DND-41 (cell line): ENCODE measurements around the gene SLC4A5.
"Not testable (repeated sequence)": the region's sequence is repeated elsewhere in the genome, so short reads cannot be mapped to it uniquely, and the experiment has no call there.

Source experiments
- ATAC-seq: fragments of 200-7000 bp; cut with Tn5 transposase; 3 replicates; pipeline ENCODE4 v1.9.1; 2021; ENCODE audit warnings: low read depth; ENCODE audit not compliant: insufficient read depth
- DNase-seq: peaks from one replicate; pipeline ENCODE4 v3.0.0-alpha.2; 2020
- H2AFZ ChIP-seq: 2 replicates; pipeline ENCODE4 v1.6.0; 2012; ENCODE audit warnings: low read depth, low read length
- H3K27ac ChIP-seq: 2 replicates; pipeline ENCODE4 v1.5.1; 2012; ENCODE audit warnings: low read length, inconsistent platforms
- H3K27me3 ChIP-seq: fragments of 200-600 bp; sonication (generic); 2 replicates; pipeline ENCODE4 v1.6.0; 2012; ENCODE audit warnings: low read length, mild to moderate bottlenecking, inconsistent platforms; ENCODE audit not compliant: insufficient read depth, poor library complexity
- H3K36me3 ChIP-seq: 2 replicates; pipeline ENCODE4 v1.5.1; 2012; ENCODE audit warnings: low read length, inconsistent platforms; ENCODE audit not compliant: insufficient read depth
- H3K4me1 ChIP-seq: 2 replicates; pipeline ENCODE4 v1.5.1; 2012; ENCODE audit warnings: mild to moderate bottlenecking, low read length; ENCODE audit not compliant: insufficient read depth
- H3K4me2 ChIP-seq: 2 replicates; pipeline ENCODE4 v1.6.0; 2012; ENCODE audit warnings: mild to moderate bottlenecking, moderate library complexity, low read length, inconsistent platforms; ENCODE audit not compliant: insufficient read depth
- H3K4me3 ChIP-seq, 2 experiments: fragments of 200-600 bp in 1 of 2; shearing (Covaris generic) in 1 of 2; 2 replicates each; pipeline ENCODE4 v1.5.1; 2012 to 2016; ENCODE audit warnings: inconsistent platforms in 2 of 2, low read length in 2 of 2, mild to moderate bottlenecking in 2 of 2, low read depth in 1 of 2, moderate library complexity in 1 of 2
- H3K79me2 ChIP-seq: 2 replicates; pipeline ENCODE4 v1.6.0; 2012; ENCODE audit warnings: low read length, inconsistent platforms; ENCODE audit not compliant: insufficient read depth
- H3K9ac ChIP-seq: 2 replicates; pipeline ENCODE4 v1.6.0; 2012; ENCODE audit warnings: low read depth, mild to moderate bottlenecking, inconsistent platforms, low read length, moderate library complexity
- H3K9me3 ChIP-seq: 2 replicates; pipeline ENCODE4 v1.5.1; 2012; ENCODE audit warnings: low read length, moderate library complexity, mild to moderate bottlenecking, inconsistent platforms; ENCODE audit not compliant: insufficient read depth, severe bottlenecking
- H4K20me1 ChIP-seq: 2 replicates; pipeline ENCODE4 v1.6.0; 2012; ENCODE audit warnings: low read length; ENCODE audit not compliant: insufficient read depth
- EZH2 ChIP-seq: IDR thresholded peaks from 3 replicates; pipeline ENCODE4 v1.6.1; 2012; ENCODE audit warnings: borderline replicate concordance, low read depth, mild to moderate bottlenecking, moderate library complexity, low read length, inconsistent platforms; ENCODE audit not compliant: severe bottlenecking
- TF ChIP-seq, protein P1 (sequence below): IDR thresholded peaks from 2 replicates; pipeline ENCODE4 v1.5.1; 2012; ENCODE audit warnings: borderline replicate concordance, low read length, moderate library complexity, mild to moderate bottlenecking; ENCODE audit not compliant: poor library complexity, severe bottlenecking; ENCODE audit errors: extremely low read depth

The SLC4A5 gene

GRCh38 chr2:74233648-74234047 lies 109.6 kb downstream of the SLC4A5 start:
- Histone ChIP-seq H3K4me2 (no peak overlapping the region), H3K36me3 (no peaks in the 10 kb centered on the region), H3K27me3 (no peaks in the 10 kb centered on the region), H2AFZ (no peak overlapping the region), H4K20me1 (no peaks in the 10 kb centered on the region), H3K9me3 (no peaks in the 10 kb centered on the region), H3K9ac (no peak overlapping the region), H3K4me3 (no peak overlapping the region), H3K79me2 (no peaks in the 10 kb centered on the region), H3K4me1 (no peaks in the 10 kb centered on the region), H3K27ac (no peak overlapping the region)
- DNase-seq = no peak
- ATAC-seq = no peak
- TF ChIP-seq EZH2 = no peak
- TF ChIP-seq, protein P1, sequence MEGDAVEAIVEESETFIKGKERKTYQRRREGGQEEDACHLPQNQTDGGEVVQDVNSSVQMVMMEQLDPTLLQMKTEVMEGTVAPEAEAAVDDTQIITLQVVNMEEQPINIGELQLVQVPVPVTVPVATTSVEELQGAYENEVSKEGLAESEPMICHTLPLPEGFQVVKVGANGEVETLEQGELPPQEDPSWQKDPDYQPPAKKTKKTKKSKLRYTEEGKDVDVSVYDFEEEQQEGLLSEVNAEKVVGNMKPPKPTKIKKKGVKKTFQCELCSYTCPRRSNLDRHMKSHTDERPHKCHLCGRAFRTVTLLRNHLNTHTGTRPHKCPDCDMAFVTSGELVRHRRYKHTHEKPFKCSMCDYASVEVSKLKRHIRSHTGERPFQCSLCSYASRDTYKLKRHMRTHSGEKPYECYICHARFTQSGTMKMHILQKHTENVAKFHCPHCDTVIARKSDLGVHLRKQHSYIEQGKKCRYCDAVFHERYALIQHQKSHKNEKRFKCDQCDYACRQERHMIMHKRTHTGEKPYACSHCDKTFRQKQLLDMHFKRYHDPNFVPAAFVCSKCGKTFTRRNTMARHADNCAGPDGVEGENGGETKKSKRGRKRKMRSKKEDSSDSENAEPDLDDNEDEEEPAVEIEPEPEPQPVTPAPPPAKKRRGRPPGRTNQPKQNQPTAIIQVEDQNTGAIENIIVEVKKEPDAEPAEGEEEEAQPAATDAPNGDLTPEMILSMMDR = no peak

DNA sequence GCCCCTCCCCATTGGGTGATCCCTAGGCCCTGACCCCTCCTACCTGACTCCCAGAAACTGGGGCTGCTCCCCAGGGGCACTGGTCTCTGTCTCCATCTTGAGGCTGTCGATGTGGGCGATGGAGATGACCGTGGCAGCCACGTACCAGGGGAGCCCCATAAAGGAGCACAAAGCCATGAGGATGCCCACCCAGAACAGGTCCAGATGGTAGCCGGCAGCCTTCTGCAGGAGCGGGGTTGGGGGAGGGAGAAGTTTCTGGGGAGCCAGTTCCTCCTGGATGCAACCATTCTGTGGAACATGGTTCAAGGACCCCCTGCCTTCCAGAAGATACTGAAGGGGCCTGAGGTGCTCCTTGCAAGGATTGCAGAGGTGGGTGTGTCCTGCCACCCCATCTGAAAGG lies 110.8 kb downstream of the SLC4A5 start:
- H2AFZ ChIP-seq = no peak overlapping the region
- H3K9ac ChIP-seq = no peak overlapping the region
- ATAC-seq (no peak), DNase-seq (no peak)
- H3K4me2 ChIP-seq = no peak overlapping the region
- TF ChIP-seq, protein P1 = no peak
- no peak for TF ChIP-seq EZH2
- H3K9me3 ChIP-seq = no peaks in the 10 kb centered on the region
- no peak overlapping the region for H3K4me3 ChIP-seq
- no peaks in the 10 kb centered on the region for H4K20me1 ChIP-seq
- H3K79me2 ChIP-seq = no peaks in the 10 kb centered on the region
- no peaks in the 10 kb centered on the region for H3K27me3 ChIP-seq
- H3K4me1 ChIP-seq = no peaks in the 10 kb centered on the region
- H3K27ac ChIP-seq = no peak overlapping the region
- H3K36me3 ChIP-seq = no peaks in the 10 kb centered on the region

DNA sequence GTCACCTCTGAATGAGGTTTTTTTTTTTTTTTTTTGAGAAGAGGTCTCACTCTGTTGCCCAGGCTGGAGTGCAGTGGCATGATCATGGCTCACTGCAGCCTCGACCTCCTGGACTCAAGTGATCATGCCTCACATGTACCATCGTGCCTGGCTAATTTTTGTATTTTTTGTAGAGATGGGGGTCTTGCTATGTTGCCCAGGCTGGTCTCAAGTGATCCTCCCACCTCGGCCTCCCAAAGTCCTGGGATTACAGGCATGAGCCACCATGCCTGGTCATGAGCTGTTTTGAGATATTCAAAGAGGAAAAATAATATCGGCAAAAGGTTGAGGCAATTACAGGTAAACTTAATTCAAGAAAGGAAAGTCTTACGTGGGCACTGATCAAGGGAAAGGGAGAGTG lies 113.4 kb downstream of the SLC4A5 start:
- not testable (repeated sequence) for H3K9ac ChIP-seq, H3K27me3 ChIP-seq, H2AFZ ChIP-seq, H4K20me1 ChIP-seq, H3K27ac ChIP-seq, H3K79me2 ChIP-seq, H3K9me3 ChIP-seq, H3K4me3 ChIP-seq, H3K36me3 ChIP-seq, H3K4me2 ChIP-seq, H3K4me1 ChIP-seq, ATAC-seq, DNase-seq

- H3K9me3 ChIP-seq = no peaks in the 10 kb centered on the region
- no peaks in the 10 kb centered on the region for H4K20me1 ChIP-seq
- H2AFZ ChIP-seq = no peak overlapping the region
- H3K4me2 ChIP-seq = no peak overlapping the region
- TF ChIP-seq EZH2 = no peak
- TF ChIP-seq, protein P1 = no peak
- H3K4me1 ChIP-seq = no peaks in the 10 kb centered on the region
- H3K27ac ChIP-seq = no peak overlapping the region
- H3K4me3 ChIP-seq = no peak overlapping the region
- ATAC-seq (peak; percentile 39; the same call in 1 of the 3 replicates), DNase-seq (no peak)
- H3K79me2 ChIP-seq = no peaks in the 10 kb centered on the region
- no peaks in the 10 kb centered on the region for H3K27me3 ChIP-seq
- H3K36me3 ChIP-seq = no peaks in the 10 kb centered on the region
- no peak overlapping the region for H3K9ac ChIP-seq
Measured at GRCh38 chr2:74228772-74229171, 114.4 kb downstream of the SLC4A5 start.
